Activated T-cell treated with anti-CD3 and anti-CD28 coated beads, Interleukin-2, amount 50 U/mL, for 4 hours (primary cell): Measurements from ENCODE around the gene ZNF74. TPM values are rescaled to one million over a fixed set of nuclear protein-coding genes. Genes with fewer than 3 reads are reported as not detected.
"Not testable (repeated sequence)": the region's sequence is repeated elsewhere in the genome, so short reads cannot be mapped to it uniquely, and the experiment has no call there.

Experiments
- ATAC-seq, 2 donors: fragments of 200-7000 bp; cut with Tn5 transposase; one replicate each; pipeline ENCODE4 v1.10.0; 2021
- DNase-seq: peaks from one replicate; pipeline ENCODE4 v3.0.0-alpha.2; 2020
- H3K27me3 Mint-ChIP-seq: one replicate; pipeline ENCODE4 v1.8.0; 2021; ENCODE audit warnings: low read depth, mixed read lengths
- H3K36me3 Mint-ChIP-seq: one replicate; pipeline ENCODE4 v1.8.0; 2022; ENCODE audit warnings: mixed read lengths; ENCODE audit not compliant: insufficient read depth
- H3K4me1 Mint-ChIP-seq: one replicate; pipeline ENCODE4 v1.8.0; 2021; ENCODE audit warnings: low read depth, mixed read lengths
- H3K4me3 Mint-ChIP-seq: one replicate; pipeline ENCODE4 v1.8.0; 2021; ENCODE audit warnings: mild to moderate bottlenecking, moderate library complexity, mixed read lengths
- H3K9me3 Mint-ChIP-seq: one replicate; pipeline ENCODE4 v1.8.0; 2021; ENCODE audit warnings: mixed read lengths
- total RNA-seq, 3 donors: library from RNA; stranded (reverse); gene quantifications; one replicate each; pipeline ENCODE4 v1.2.1, GENCODE V29; 2021

ZNF74 gene
- total RNA-seq, 3 donors from 2014 or later: 16.4 to 21.1 (median 19.4) TPM

GRCh38 chr22:20441631-20442484 lies 47.9 kb downstream of the ZNF74 start:
- H3K9me3 Mint-ChIP-seq: no peaks in the 10 kb centered on the region
- peaks cover 22% of the 10 kb centered on the region for H3K36me3 Mint-ChIP-seq
- ATAC-seq: no peak
- H3K4me3 Mint-ChIP-seq: no peak overlapping the region
- peaks cover 16% of the 10 kb centered on the region for H3K27me3 Mint-ChIP-seq
- DNase-seq: no peak
- H3K4me1 Mint-ChIP-seq: peaks cover 6% of the 10 kb centered on the region

- Mint-ChIP-seq H3K9me3 (no peaks in the 10 kb centered on the region), H3K4me1 (peaks cover 2% of the 10 kb centered on the region), H3K36me3 (peaks cover 22% of the 10 kb centered on the region), H3K4me3 (no peak overlapping the region), H3K27me3 (peaks cover 11% of the 10 kb centered on the region)
- no peak for ATAC-seq
- DNase-seq: no peak
Measured at GRCh38 chr22:20442485-20443284, 48.7 kb downstream of the ZNF74 start.

- no peaks in the 10 kb centered on the region for H3K9me3 Mint-ChIP-seq
- H3K36me3 Mint-ChIP-seq: peaks cover 22% of the 10 kb centered on the region
- H3K27me3 Mint-ChIP-seq: peaks cover 2% of the 10 kb centered on the region
- H3K4me3 Mint-ChIP-seq: no peak overlapping the region
- ATAC-seq: no peak
- H3K4me1 Mint-ChIP-seq: no peaks in the 10 kb centered on the region
- no peak for DNase-seq
Measured at GRCh38 chr22:20444325-20444724, 50.4 kb downstream of the ZNF74 start.

GRCh38 chr22:20446383-20446970 lies 52.5 kb downstream of the ZNF74 start:
- H3K27me3 Mint-ChIP-seq: no peaks in the 10 kb centered on the region
- H3K9me3 Mint-ChIP-seq: no peaks in the 10 kb centered on the region
- ATAC-seq: no peak
- DNase-seq: no peak
- H3K36me3 Mint-ChIP-seq: peaks cover 29% of the 10 kb centered on the region
- H3K4me1 Mint-ChIP-seq: no peaks in the 10 kb centered on the region
- no peak overlapping the region for H3K4me3 Mint-ChIP-seq

DNA sequence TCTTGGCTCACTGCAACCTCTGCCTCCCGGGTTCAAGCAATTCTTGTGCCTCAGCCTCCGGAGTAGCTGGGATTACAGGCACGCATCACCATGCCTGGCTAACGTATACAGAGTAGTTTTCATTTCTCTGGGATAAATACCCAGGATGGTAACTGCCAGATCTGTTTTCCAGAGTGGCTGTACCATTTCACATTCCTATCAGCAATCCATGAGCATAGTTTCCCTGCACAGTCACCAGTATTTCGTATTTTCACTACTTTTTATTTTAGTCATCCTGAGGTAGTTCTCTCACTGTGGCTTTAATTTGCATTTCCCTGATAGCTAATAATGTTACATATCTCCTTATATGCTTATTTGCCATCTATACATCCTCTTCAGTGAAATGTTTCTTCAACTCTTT lies 54.7 kb downstream of the ZNF74 start:
- no peak for DNase-seq
- no peak overlapping the region for H3K4me3 Mint-ChIP-seq
- H3K4me1 Mint-ChIP-seq: no peaks in the 10 kb centered on the region

DNA sequence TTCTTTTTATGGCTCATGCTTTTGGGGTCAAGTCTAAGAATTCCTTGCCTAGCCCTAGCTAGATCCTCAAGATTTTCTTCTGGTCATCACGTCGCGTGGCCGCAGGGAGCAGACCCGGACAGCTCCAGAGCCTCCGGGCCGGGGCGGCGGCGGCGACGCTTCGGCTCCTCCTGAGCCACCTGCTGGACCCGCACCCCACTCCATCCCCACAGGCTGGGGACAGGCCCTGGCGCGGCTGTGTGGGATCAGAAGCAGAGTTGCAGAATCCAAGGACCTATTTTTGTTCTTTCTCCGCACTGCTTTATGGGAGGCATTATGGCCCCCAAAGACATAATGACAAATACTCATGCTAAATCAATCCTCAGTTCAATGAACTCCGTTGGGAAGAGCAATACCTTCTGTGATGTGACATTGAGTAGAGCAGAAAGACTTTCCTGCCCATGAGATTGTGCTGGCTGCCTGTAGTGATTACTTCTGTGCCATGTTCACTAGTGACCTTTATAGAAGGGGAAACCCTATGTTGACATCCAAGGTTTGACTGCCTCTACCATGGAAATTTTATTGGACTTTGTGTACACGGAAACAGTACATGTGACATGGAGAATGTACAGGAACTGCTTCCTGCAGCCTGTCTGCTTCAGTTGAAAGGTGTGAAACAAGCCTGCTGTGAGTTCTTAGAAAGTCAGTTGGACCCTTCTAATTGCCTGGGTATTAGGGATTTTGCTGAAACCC lies 56.0 kb downstream of the ZNF74 start:
- H3K36me3 Mint-ChIP-seq: peaks cover 24% of the 10 kb centered on the region
- H3K4me1 Mint-ChIP-seq: no peaks in the 10 kb centered on the region
- no peaks in the 10 kb centered on the region for H3K9me3 Mint-ChIP-seq
- ATAC-seq: no peak
- H3K4me3 Mint-ChIP-seq: no peak overlapping the region
- H3K27me3 Mint-ChIP-seq: no peaks in the 10 kb centered on the region
- DNase-seq: no peak

More for the DNA sequence above, 54.7 kb downstream of the ZNF74 start:
- Mint-ChIP-seq H3K36me3 (peaks cover 29% of the 10 kb centered on the region), H3K27me3 (no peaks in the 10 kb centered on the region), H3K9me3 (no peaks in the 10 kb centered on the region)
- ATAC-seq: no peak

DNA sequence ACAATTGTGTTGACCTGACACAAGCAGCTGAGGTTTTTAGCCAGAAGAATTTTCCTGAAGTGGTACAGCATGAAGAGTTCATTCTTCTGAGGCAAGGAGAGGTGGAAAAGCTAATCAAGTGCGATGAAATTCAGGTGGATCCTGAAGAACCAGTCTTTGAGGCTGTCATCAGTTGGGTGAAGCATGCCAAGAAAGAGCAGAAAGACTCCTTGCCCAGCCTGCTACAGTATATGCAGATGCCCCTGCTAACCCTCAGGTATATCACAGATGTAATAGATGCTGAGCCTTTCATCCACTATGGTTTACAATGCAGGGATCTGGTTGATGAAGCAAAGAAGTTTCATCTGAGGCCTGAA lies 56.6 kb downstream of the ZNF74 start:
- no peaks in the 10 kb centered on the region for H3K27me3 Mint-ChIP-seq
- no peaks in the 10 kb centered on the region for H3K9me3 Mint-ChIP-seq
- H3K4me3 Mint-ChIP-seq: no peak overlapping the region
- DNase-seq (no peak), ATAC-seq (no peak)
- peaks cover 29% of the 10 kb centered on the region for H3K36me3 Mint-ChIP-seq
- no peaks in the 10 kb centered on the region for H3K4me1 Mint-ChIP-seq

- not testable (repeated sequence) for ATAC-seq, DNase-seq, H3K27me3 Mint-ChIP-seq, H3K4me1 Mint-ChIP-seq, H3K9me3 Mint-ChIP-seq, H3K4me3 Mint-ChIP-seq
- peaks cover 28% of the 10 kb centered on the region for H3K36me3 Mint-ChIP-seq
Measured at GRCh38 chr22:20451129-20451778, 57.3 kb downstream of the ZNF74 start.

DNA sequence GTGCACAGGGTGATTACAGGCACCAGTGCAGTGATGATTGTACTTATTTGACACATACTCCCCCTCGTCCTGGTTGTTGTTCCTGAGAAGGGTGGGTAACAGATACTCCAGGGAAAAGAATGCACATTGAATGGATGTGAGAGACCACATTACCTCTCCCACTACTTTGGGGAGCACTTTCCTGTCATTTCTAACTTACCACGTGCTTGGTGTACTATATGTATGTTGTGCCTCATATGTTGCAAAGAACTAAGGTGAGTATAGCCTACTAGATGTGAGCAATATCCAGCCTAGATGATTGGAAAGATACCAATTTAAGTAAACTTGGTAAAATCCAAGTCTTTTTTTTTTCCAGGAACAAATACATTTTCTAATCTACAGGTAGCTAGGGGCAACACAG lies 58.0 kb downstream of the ZNF74 start:
- Mint-ChIP-seq H3K27me3 (no peaks in the 10 kb centered on the region), H3K9me3 (no peaks in the 10 kb centered on the region), H3K36me3 (peaks cover 24% of the 10 kb centered on the region), H3K4me1 (peaks cover 12% of the 10 kb centered on the region), H3K4me3 (no peak overlapping the region)
- no peak for DNase-seq
- ATAC-seq: no peak

- Mint-ChIP-seq H3K36me3 (peaks cover 25% of the 10 kb centered on the region), H3K27me3 (no peaks in the 10 kb centered on the region), H3K4me1 (peaks cover 12% of the 10 kb centered on the region), H3K9me3 (no peaks in the 10 kb centered on the region), H3K4me3 (no peak overlapping the region)
- ATAC-seq (no peak), DNase-seq (no peak)
Measured at GRCh38 chr22:20453222-20453621, 59.3 kb downstream of the ZNF74 start.

DNA sequence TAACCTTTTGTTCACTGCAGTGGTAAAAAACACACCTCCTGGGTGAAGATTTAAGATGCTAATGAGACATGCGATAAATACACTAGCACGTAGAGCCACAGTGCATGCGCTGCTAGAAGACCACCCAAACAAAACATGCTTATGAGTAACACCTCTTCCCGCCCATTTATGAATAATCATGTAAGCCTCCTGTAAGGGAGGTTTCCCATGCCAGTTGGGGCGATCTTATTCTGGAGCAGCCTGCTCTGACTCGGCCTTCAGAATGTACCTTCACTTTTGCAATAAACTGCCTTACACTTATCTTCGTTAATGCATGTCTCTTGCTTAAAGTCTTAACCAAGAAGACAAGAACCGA lies 61.7 kb downstream of the ZNF74 start:
- H3K4me3 Mint-ChIP-seq: no peak overlapping the region
- H3K4me1 Mint-ChIP-seq: peaks cover 23% of the 10 kb centered on the region
- H3K36me3 Mint-ChIP-seq: peaks cover 34% of the 10 kb centered on the region
- no peaks in the 10 kb centered on the region for H3K27me3 Mint-ChIP-seq
- no peaks in the 10 kb centered on the region for H3K9me3 Mint-ChIP-seq
- DNase-seq (no peak), ATAC-seq (no peak)

DNA sequence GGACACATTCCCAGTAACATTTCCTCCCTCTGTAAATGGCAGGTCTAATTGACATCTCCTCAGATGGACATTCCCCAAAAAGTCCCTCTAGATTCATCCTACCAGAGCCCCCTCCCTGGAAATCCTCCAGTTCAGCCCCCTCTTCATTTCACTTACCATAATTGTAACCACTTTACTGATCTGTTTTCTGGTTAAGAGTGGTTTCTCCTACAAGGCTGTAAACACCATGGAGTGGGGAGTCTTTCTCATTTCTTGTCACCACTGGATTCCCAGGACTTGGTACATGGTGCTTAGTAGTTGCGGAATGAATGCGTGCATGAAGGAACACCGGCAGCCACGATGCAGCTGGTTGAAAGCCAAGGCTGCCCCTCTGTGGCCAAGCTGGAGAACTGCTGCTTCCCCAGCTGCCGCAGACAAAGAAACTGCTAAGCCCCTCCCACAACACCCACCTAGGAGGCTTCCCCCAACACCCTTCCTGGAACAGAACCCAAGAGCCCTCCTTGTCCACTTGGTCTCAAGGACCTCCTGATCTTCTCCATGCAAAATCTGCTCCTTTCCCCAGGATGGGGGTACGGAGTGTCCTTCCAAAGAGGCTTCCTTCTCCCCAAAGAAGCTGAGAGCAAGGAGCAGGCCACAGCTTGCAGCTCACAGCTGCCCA lies 62.2 kb downstream of the ZNF74 start:
- Mint-ChIP-seq H3K9me3 (no peaks in the 10 kb centered on the region), H3K27me3 (no peaks in the 10 kb centered on the region), H3K4me3 (no peak overlapping the region), H3K4me1 (peaks cover 27% of the 10 kb centered on the region), H3K36me3 (peaks cover 32% of the 10 kb centered on the region)
- ATAC-seq: peak; percentile 92 to 96
- DNase-seq: peak; percentile 69

DNA sequence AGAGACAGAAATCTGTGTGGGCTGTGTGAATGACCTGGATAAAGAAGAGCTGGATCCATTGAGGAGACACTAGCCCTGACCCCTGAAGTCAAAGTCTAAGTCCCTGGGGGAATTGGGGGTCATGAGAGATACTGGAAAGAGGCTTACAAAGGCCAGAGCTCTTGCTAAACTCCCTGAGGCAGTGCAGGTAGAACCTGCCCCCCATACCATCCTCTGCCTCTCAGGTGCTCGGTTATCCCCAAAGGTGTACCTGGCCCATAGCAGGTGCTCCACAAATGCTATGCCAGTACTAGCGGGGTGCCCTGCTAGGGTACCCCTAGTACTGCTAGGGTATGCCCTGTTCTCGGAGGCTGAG lies 62.7 kb downstream of the ZNF74 start:
- DNase-seq: no peak
- Mint-ChIP-seq H3K9me3 (no peaks in the 10 kb centered on the region), H3K36me3 (peaks cover 32% of the 10 kb centered on the region), H3K4me3 (no peak overlapping the region), H3K4me1 (peaks cover 27% of the 10 kb centered on the region), H3K27me3 (no peaks in the 10 kb centered on the region)
- no peak for ATAC-seq
